GM12878 (cell line): ENCODE measurements around the gene CKS1B. TPM values are rescaled to one million over a fixed set of nuclear protein-coding genes. Genes with fewer than 3 reads are reported as not detected.

Source experiments
- ATF7 ChIP-seq: fragments of 450-650 bp; IDR thresholded peaks from 2 replicates; pipeline ENCODE4 v1.6.1; 2016; ENCODE audit warnings: low read depth, mild to moderate bottlenecking
- BACH1 ChIP-seq: fragments of 450-650 bp; IDR thresholded peaks from 2 replicates; pipeline ENCODE4 v1.6.1; 2017; ENCODE audit warnings: mild to moderate bottlenecking, borderline replicate concordance
- BRCA1 ChIP-seq: IDR thresholded peaks from 2 replicates; pipeline ENCODE4 v1.6.1; 2011; ENCODE audit warnings: low read depth, low read length, improper control_type of control experiment
- CHD1 ChIP-seq: IDR thresholded peaks from 2 replicates; pipeline ENCODE4 v1.6.1; 2012; ENCODE audit warnings: low read depth, low read length, improper control_type of control experiment
- CHD2 ChIP-seq: IDR thresholded peaks from 2 replicates; pipeline ENCODE4 v1.6.1; 2011; ENCODE audit warnings: low read depth, low read length, improper control_type of control experiment, borderline replicate concordance
- EGR1 ChIP-seq, 2 experiments: IDR thresholded peaks; 1 replicate in 1 of 2; 2 replicates in 1 of 2; pipeline ENCODE4 v1.6.1; 2011 to 2012; ENCODE audit warnings: low read depth in 2 of 2, low read length in 2 of 2, borderline replicate concordance in 1 of 2, mild to moderate bottlenecking in 1 of 2, moderate library complexity in 1 of 2
- HCFC1 ChIP-seq: fragments of 150-350 bp; IDR thresholded peaks from 2 replicates; pipeline ENCODE4 v1.6.1; 2014; ENCODE audit warnings: low read length
- KLF5 ChIP-seq: fragments of 450-650 bp; IDR thresholded peaks from 2 replicates; pipeline ENCODE4 v1.6.1; 2014; ENCODE audit warnings: mild to moderate bottlenecking; ENCODE audit not compliant: partially characterized antibody
- NR2C1 ChIP-seq: fragments of 450-650 bp; IDR thresholded peaks from 2 replicates; pipeline ENCODE4 v1.6.1; 2017; ENCODE audit warnings: antibody characterized with exemption, mild to moderate bottlenecking, moderate library complexity
- NR2F1 ChIP-seq: fragments of 450-650 bp; conservative IDR thresholded peaks from 2 replicates; pipeline ENCODE4 v1.6.1; 2017; ENCODE audit warnings: mild to moderate bottlenecking
- PAX5 ChIP-seq: IDR thresholded peaks from 2 replicates; pipeline ENCODE4 v1.6.1; 2011; ENCODE audit warnings: low read depth, low read length, borderline replicate concordance
- POLR2A ChIP-seq: IDR thresholded peaks from 2 replicates; pipeline ENCODE4 v1.6.1; 2011; ENCODE audit warnings: low read depth, mild to moderate bottlenecking, low read length
- RAD51 ChIP-seq: fragments of 450-650 bp; IDR thresholded peaks from 2 replicates; pipeline ENCODE4 v1.6.1; 2016; ENCODE audit warnings: moderate library complexity, mild to moderate bottlenecking, inconsistent platforms
- SMAD1 ChIP-seq: fragments of 450-650 bp; IDR thresholded peaks from 2 replicates; pipeline ENCODE4 v1.6.1; 2018; ENCODE audit warnings: mild to moderate bottlenecking, low read depth; ENCODE audit not compliant: partially characterized antibody
- STAT1 ChIP-seq: fragments of 450-650 bp; conservative IDR thresholded peaks from 2 replicates; pipeline ENCODE4 v1.6.1; 2014; ENCODE audit warnings: antibody characterized with exemption, mild to moderate bottlenecking
- SUZ12 ChIP-seq: fragments of 200-600 bp; sonication (generic); IDR thresholded peaks from one replicate; pipeline ENCODE4 v1.6.1; 2018; ENCODE audit warnings: antibody characterized with exemption, mild to moderate bottlenecking; ENCODE audit not compliant: unreplicated experiment
- TAF1 ChIP-seq: IDR thresholded peaks from 2 replicates; pipeline ENCODE4 v1.6.1; 2011; ENCODE audit warnings: mild to moderate bottlenecking, low read depth, low read length, borderline replicate concordance
- polyA plus RNA-seq, 11 experiments: library from polyadenylated mRNA; depleted of rRNA in 4 of 11; unstranded in 6 of 11; stranded (reverse) in 5 of 11; fragments of >200 nt; fragmentation: Nextera tagmentation in 4 of 11; fragmentation: Illumina TruSeq in 1 of 11; extraction: Ambion mirVana in 4 of 11; extraction: Trizol in 1 of 11; gene quantifications; 1 replicate in 1 of 11; 2 replicates in 10 of 11; pipeline versions ENCODE4 v1.2.1 to v1.2.3, GENCODE V29; 2011 to 2016; ENCODE audit warnings: inconsistent platforms in 2 of 11, missing spikeins in 2 of 11, low read depth in 1 of 11
- total RNA-seq, 4 experiments: library from RNA; depleted of rRNA in 3 of 4; stranded (reverse); fragments of >200 nt in 3 of 4; fragmentation: Illumina TruSeq in 1 of 4; extraction: Trizol in 1 of 4; gene quantifications; 2 replicates each; pipeline versions ENCODE4 v1.2.1 to v1.2.3, GENCODE V29; 2013 to 2021
- TF ChIP-seq, protein P1 (sequence below): IDR thresholded peaks from 2 replicates; pipeline ENCODE4 v1.6.1; 2011; ENCODE audit warnings: low read depth, low read length, improper control_type of control experiment, borderline replicate concordance
- TF ChIP-seq, protein P2 (sequence below): IDR thresholded peaks from 2 replicates; pipeline ENCODE4 v1.6.1; 2011; ENCODE audit warnings: borderline replicate concordance, low read depth, mild to moderate bottlenecking, moderate library complexity, mixed read lengths, low read length; ENCODE audit not compliant: insufficient read depth; ENCODE audit errors: extremely low read length
- TF ChIP-seq, protein P3 (sequence below): fragments of 450-650 bp; IDR thresholded peaks from 2 replicates; pipeline ENCODE4 v1.6.1; 2017; ENCODE audit warnings: mild to moderate bottlenecking, low read depth, inconsistent platforms; ENCODE audit not compliant: poor library complexity, severe bottlenecking

CKS1B gene
- total and polyA plus RNA-seq, 10 of the 15 experiments (the other 5 are each of a cell fraction or from before 2014, with no cell fraction given): 125 to 608 (median 364) TPM

DNA sequence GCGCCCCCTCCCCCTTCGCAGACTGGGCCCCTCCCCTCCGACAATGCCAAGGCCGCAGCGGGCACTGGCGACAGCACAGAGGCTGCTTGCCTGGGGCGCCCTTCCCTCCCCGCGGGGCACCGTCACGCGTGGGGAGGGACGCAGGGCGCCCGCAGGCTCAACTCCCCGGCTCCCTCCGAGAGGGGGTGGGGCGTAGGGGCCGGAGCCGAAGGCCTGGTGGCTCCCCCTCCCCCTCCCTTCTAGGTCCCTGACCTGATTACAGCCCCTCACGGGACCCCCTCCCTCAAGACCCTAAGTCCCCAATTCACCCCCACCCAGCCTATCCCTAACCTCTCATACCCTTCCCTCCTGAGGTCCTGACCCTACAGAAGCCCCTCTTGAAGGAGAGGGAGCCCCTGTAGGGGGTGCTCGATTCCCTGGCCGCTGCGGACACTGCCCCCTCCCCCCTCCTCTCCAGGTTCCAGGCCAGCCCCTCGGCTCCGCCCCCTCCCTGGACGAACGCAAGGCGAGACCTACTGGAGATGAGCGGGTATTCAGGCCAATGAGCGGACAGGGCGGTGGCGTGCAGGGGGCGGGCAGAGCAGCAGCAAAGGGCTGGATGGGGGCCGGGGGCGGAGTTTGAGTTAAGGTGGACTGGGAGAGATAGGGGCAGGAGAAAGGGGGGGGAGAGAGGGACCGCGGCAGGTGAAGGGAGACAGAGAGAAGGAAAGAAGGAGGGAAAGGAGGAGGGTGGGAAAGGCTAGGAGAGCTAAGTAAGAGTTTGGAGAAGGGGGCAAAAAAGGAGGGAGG is 27.4 kb downstream of the CKS1B start (continued):
- TF ChIP-seq, protein P1, sequence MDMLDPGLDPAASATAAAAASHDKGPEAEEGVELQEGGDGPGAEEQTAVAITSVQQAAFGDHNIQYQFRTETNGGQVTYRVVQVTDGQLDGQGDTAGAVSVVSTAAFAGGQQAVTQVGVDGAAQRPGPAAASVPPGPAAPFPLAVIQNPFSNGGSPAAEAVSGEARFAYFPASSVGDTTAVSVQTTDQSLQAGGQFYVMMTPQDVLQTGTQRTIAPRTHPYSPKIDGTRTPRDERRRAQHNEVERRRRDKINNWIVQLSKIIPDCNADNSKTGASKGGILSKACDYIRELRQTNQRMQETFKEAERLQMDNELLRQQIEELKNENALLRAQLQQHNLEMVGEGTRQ: no peak
- no peak for TF ChIP-seq STAT1
- peak; percentile 1; the same call in 1 of the 2 replicates for TF ChIP-seq POLR2A
- TF ChIP-seq EGR1 (IDR thresholded peaks at IDR 0.05; ENCODE audit: borderline replicate concordance in 1 of 2, low read depth in 2 of 2, low read length in 2 of 2): peak in 1 of 2 experiments; percentile 87; a peak in 2 of 3 replicates
- peak; percentile 50; the same call in 1 of the 2 replicates for TF ChIP-seq TAF1
- TF ChIP-seq RAD51: no peak
- TF ChIP-seq SUZ12: no peak
- TF ChIP-seq NR2F1: peak; percentile 84
- TF ChIP-seq BACH1: peak; percentile 98
- TF ChIP-seq, protein P2, sequence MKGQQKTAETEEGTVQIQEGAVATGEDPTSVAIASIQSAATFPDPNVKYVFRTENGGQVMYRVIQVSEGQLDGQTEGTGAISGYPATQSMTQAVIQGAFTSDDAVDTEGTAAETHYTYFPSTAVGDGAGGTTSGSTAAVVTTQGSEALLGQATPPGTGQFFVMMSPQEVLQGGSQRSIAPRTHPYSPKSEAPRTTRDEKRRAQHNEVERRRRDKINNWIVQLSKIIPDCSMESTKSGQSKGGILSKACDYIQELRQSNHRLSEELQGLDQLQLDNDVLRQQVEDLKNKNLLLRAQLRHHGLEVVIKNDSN: no peak
- TF ChIP-seq HCFC1: peak; percentile 36; the same call in 1 of the 2 replicates
- no peak for TF ChIP-seq BRCA1
- no peak for TF ChIP-seq CHD1
- peak; percentile 51 for TF ChIP-seq ATF7
- TF ChIP-seq PAX5: no peak
- TF ChIP-seq SMAD1: peak; percentile 23
- peak; percentile 27; the same call in 1 of the 2 replicates for TF ChIP-seq NR2C1
- no peak for TF ChIP-seq KLF5
- TF ChIP-seq, protein P3, sequence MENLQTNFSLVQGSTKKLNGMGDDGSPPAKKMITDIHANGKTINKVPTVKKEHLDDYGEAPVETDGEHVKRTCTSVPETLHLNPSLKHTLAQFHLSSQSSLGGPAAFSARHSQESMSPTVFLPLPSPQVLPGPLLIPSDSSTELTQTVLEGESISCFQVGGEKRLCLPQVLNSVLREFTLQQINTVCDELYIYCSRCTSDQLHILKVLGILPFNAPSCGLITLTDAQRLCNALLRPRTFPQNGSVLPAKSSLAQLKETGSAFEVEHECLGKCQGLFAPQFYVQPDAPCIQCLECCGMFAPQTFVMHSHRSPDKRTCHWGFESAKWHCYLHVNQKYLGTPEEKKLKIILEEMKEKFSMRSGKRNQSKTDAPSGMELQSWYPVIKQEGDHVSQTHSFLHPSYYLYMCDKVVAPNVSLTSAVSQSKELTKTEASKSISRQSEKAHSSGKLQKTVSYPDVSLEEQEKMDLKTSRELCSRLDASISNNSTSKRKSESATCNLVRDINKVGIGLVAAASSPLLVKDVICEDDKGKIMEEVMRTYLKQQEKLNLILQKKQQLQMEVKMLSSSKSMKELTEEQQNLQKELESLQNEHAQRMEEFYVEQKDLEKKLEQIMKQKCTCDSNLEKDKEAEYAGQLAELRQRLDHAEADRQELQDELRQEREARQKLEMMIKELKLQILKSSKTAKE: peak; percentile 42
- peak; percentile 87 for TF ChIP-seq CHD2
